Gastroesophageal sphincter (tissue), 3 donors: ENCODE results near the gene ERCC4.

Source experiments
- CTCF ChIP-seq, 4 experiments: fragments of 200-600 bp in 2 of 4; fragments of 450-650 bp in 2 of 4; sonication (generic) in 1 of 4; IDR thresholded peaks; one replicate each; pipeline ENCODE4 v1.5.1; 2017 to 2019; ENCODE audit warnings: antibody characterized with exemption in 4 of 4, mild to moderate bottlenecking in 2 of 4, moderate library complexity in 2 of 4
- EP300 ChIP-seq: sonication (generic); formaldehyde crosslinking; IDR thresholded peaks from one replicate; pipeline ENCODE4 v1.6.1; 2017; ENCODE audit warnings: antibody characterized with exemption, mild to moderate bottlenecking
- POLR2A ChIP-seq, 2 donors: fragments of 450-650 bp; IDR thresholded peaks; one replicate each; pipeline ENCODE4 v1.6.1; 2017; ENCODE audit warnings: antibody characterized with exemption in 2 of 2, mild to moderate bottlenecking in 2 of 2, moderate library complexity in 1 of 2
- POLR2AphosphoS5 ChIP-seq: sonication (generic); formaldehyde crosslinking; IDR thresholded peaks from one replicate; pipeline ENCODE4 v1.6.1; 2017; ENCODE audit warnings: antibody characterized with exemption

GRCh38 chr16:13970708-13971422 is 50.9 kb downstream of the ERCC4 start:
- no peak for TF ChIP-seq POLR2AphosphoS5
- TF ChIP-seq POLR2A (IDR thresholded peaks at IDR 0.05): no peak
- TF ChIP-seq CTCF (IDR thresholded peaks at IDR 0.05): no peak
- no peak for TF ChIP-seq EP300
